Skeletal muscle tissue (tissue), 4 donors: Measurements from ENCODE around the gene RBMS3. TPM values are rescaled to one million over a fixed set of nuclear protein-coding genes. Genes with fewer than 3 reads are reported as not detected.

ENCODE experiments used
- H3K27ac ChIP-seq: one replicate; pipeline ENCODE4 v1.7.0; 2013; ENCODE audit warnings: mild to moderate bottlenecking, low read depth, low read length, inconsistent platforms
- H3K27me3 ChIP-seq, 3 donors: one replicate each; pipeline ENCODE4 v1.7.0; 2013; ENCODE audit warnings: low read length in 3 of 3; ENCODE audit not compliant: control insufficient read depth in 3 of 3, insufficient read depth in 3 of 3
- H3K36me3 ChIP-seq, 3 donors: one replicate each; pipeline ENCODE4 v1.7.0; 2013; ENCODE audit warnings: low read length in 3 of 3; ENCODE audit not compliant: control insufficient read depth in 3 of 3, insufficient read depth in 3 of 3
- H3K4me1 ChIP-seq, 3 donors: one replicate each; pipeline ENCODE4 v1.7.0; 2013; ENCODE audit warnings: low read length in 3 of 3, mild to moderate bottlenecking in 3 of 3; ENCODE audit not compliant: control insufficient read depth in 3 of 3, insufficient read depth in 3 of 3
- H3K4me3 ChIP-seq, 3 donors: one replicate each; pipeline ENCODE4 v1.7.0; 2013; ENCODE audit warnings: low read length in 3 of 3
- H3K9ac ChIP-seq, 3 donors: one replicate each; pipeline ENCODE4 v1.7.0; 2013; ENCODE audit warnings: low read length in 3 of 3, mild to moderate bottlenecking in 3 of 3, moderate library complexity in 2 of 3, low read depth in 1 of 3
- H3K9me3 ChIP-seq, 3 donors: one replicate each; pipeline ENCODE4 v1.7.0; 2013; ENCODE audit warnings: low read length in 3 of 3; ENCODE audit not compliant: control insufficient read depth in 3 of 3
- total RNA-seq: library from RNA; depleted of rRNA; stranded (reverse); fragments of >200 nt; gene quantifications from one replicate; pipeline ENCODE4 v1.2.3, GENCODE V29; 2014
- donor health status: Osteomylitis.

The RBMS3 gene
- total RNA-seq, 1 donor from 2014 or later, result 79.9 TPM

DNA sequence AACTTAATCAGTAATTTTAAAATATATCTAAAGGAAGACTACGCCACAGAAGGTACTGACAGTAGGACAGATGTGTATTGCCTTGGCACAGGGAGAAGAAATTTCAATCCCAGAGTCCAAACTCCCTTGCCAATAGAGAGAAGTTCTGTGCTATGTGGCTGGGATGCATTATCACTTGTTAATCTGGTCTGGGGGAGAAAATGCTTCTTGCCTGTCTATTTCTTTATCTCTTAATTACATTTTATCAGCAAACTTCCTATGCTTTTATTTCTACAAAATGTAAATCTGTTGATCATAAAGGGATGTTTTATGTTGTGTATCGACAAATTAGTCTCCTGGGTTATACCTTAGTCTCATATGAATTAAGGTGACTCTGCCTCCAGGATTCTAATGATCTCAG lies 21.7 kb downstream of the RBMS3 start:
- no peaks in the 10 kb centered on the region for H3K36me3 ChIP-seq
- peaks cover 0 to 4% (median 1%) of the 10 kb centered on the region in 3 donors for H3K4me1 ChIP-seq
- no peak overlapping the region for H3K4me3 ChIP-seq
- H3K27ac ChIP-seq, result no peak overlapping the region
- no peaks in the 10 kb centered on the region for H3K9me3 ChIP-seq
- H3K9ac ChIP-seq, result no peak overlapping the region
- H3K27me3 ChIP-seq, result no peaks in the 10 kb centered on the region

DNA sequence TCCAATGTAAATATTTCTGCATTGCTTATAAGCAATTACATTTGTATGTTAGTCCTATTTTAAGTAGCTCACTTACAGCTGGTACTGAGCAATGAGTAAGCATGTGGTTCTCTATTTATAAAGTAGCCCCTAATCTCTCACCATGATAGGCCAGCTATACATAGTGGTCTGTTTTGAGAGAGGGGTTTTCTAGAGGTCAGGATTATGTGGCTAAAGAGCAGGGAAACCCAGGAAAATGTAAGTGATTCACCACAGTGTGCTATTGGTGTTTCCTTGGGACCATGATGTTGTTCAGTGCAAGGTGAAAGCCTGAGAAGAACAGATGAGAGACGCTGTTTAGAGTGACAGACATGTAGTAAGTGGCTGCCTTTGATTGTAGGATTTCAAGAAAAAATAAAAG lies 26.4 kb downstream of the RBMS3 start:
- Histone ChIP-seq H3K27me3 (no peaks in the 10 kb centered on the region), H3K9ac (no peak overlapping the region), H3K4me1 (peaks cover 4 to 13% (median 9%) of the 10 kb centered on the region in 3 donors), H3K9me3 (no peaks in the 10 kb centered on the region), H3K36me3 (no peaks in the 10 kb centered on the region), H3K4me3 (peak overlapping the region in 1 of 3 donors; percentile 23), H3K27ac (no peak overlapping the region)

GRCh38 chr3:29310865-29311264 lies 30.0 kb downstream of the RBMS3 start:
- no peak overlapping the region for H3K4me3 ChIP-seq
- no peaks in the 10 kb centered on the region for H3K9me3 ChIP-seq
- H3K4me1 ChIP-seq, result peaks cover 23 to 35% (median 34%) of the 10 kb centered on the region in 3 donors
- H3K27ac ChIP-seq, result no peak overlapping the region
- no peaks in the 10 kb centered on the region for H3K36me3 ChIP-seq
- H3K27me3 ChIP-seq, result no peaks in the 10 kb centered on the region
- no peak overlapping the region for H3K9ac ChIP-seq

DNA sequence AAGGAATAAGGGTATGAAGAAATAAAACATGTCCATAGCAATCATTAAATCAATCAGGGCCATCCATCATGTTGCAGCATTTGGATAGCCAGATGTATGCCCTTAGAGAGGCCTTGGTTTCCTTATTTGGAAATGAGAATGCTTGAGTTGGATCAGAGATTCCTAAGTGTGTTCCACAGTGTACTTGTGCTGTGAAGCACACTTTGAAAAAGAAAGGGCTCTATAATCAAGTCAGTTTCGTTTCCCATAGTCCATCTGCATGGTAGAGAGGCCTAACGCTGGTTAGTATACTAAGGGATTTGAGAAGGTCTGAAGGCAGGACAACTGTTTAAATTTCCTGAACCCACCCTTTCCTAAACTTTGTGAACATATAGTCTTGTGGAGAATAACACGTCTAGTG lies 30.9 kb downstream of the RBMS3 start:
- Histone ChIP-seq H3K4me1 (peaks cover 23 to 35% (median 34%) of the 10 kb centered on the region in 3 donors), H3K27ac (no peak overlapping the region)

GRCh38 chr3:29312395-29312794 lies 31.5 kb downstream of the RBMS3 start:
- no peak overlapping the region for H3K27ac ChIP-seq
- H3K4me1 ChIP-seq, result peaks cover 19 to 35% (median 34%) of the 10 kb centered on the region in 3 donors
- no peaks in the 10 kb centered on the region for H3K9me3 ChIP-seq
- H3K27me3 ChIP-seq, result no peaks in the 10 kb centered on the region
- no peak overlapping the region for H3K9ac ChIP-seq
- H3K36me3 ChIP-seq, result no peaks in the 10 kb centered on the region
- H3K4me3 ChIP-seq, result no peak overlapping the region

More for the DNA sequence above, 30.9 kb downstream of the RBMS3 start:
- Histone ChIP-seq H3K9ac (no peak overlapping the region), H3K9me3 (no peaks in the 10 kb centered on the region), H3K36me3 (no peaks in the 10 kb centered on the region), H3K27me3 (no peaks in the 10 kb centered on the region), H3K4me3 (no peak overlapping the region)

DNA sequence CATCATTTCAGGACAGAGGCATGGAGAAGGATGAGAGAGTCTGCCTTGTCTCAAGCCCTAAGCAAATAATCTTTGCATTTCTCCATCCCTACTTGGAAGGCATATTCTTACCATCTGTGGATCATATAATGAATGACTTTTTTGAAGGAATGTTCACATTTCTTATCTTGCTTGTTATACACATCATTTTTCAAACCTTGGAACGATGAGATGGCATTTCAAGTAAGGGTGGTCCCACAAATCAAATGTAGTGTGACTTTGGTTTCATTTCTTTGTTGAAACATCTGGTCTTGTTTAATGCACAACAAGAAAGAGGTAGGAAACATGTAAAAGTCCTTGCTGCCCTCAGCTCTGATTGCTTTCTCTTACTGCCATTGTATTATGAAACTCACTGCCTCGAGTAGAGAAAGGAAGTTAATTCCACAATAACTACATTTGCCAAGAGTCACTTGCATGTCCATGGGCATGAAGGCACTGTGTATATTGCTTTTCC lies 32.1 kb downstream of the RBMS3 start:
- H3K9ac ChIP-seq, result no peak overlapping the region
- no peak overlapping the region for H3K27ac ChIP-seq
- H3K27me3 ChIP-seq, result no peaks in the 10 kb centered on the region
- no peak overlapping the region for H3K4me3 ChIP-seq
- H3K36me3 ChIP-seq, result no peaks in the 10 kb centered on the region
- peaks cover 19 to 35% (median 34%) of the 10 kb centered on the region in 3 donors for H3K4me1 ChIP-seq
- H3K9me3 ChIP-seq, result no peaks in the 10 kb centered on the region

DNA sequence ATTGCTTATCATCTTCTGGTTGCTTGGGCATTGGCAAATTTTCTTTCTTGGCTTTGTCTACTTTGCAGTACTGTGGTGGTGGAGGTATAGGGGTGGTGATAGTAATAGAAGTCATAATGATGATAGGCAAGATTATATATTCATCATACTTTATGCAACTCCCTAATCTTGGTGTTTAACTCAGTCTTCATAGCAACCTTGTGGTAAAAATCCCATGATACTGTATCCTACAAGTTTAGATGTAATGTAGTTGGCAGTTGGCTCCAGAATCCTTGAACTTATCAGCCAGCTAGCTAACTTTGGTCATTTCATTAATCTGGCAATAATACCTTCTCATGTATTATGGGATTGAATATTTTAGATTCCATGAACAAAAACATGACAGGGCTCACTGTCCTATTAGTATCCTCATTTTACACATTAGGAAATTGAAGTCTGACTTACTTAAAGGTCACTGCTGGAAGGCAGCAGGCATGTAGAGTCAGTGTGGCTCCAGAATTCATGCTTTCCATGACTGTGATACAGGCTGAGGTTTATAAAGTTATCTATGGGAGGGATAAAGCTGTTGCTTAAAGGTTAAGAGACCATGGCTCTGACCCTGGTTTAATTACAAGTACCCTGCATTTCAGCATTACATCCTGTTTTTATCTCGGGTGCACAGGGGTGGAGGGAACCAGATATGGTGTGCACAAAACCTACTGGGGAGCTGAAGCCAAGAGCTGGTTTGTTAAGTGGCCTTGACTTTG lies 33.3 kb downstream of the RBMS3 start:
- Histone ChIP-seq H3K4me1 (peaks cover 23 to 38% (median 36%) of the 10 kb centered on the region in 3 donors), H3K4me3 (no peak overlapping the region), H3K27me3 (no peaks in the 10 kb centered on the region), H3K9me3 (no peaks in the 10 kb centered on the region), H3K27ac (no peak overlapping the region), H3K36me3 (no peaks in the 10 kb centered on the region), H3K9ac (no peak overlapping the region)

GRCh38 chr3:29314727-29315088 lies 33.8 kb downstream of the RBMS3 start:
- H3K9ac ChIP-seq, result no peak overlapping the region
- no peaks in the 10 kb centered on the region for H3K9me3 ChIP-seq
- H3K27me3 ChIP-seq, result no peaks in the 10 kb centered on the region
- H3K4me3 ChIP-seq, result no peak overlapping the region
- H3K27ac ChIP-seq, result no peak overlapping the region
- H3K36me3 ChIP-seq, result no peaks in the 10 kb centered on the region
- peaks cover 23 to 43% (median 36%) of the 10 kb centered on the region in 3 donors for H3K4me1 ChIP-seq

- Histone ChIP-seq H3K4me3 (no peak overlapping the region), H3K4me1 (peaks cover 21 to 35% (median 26%) of the 10 kb centered on the region in 3 donors), H3K9me3 (no peaks in the 10 kb centered on the region), H3K27ac (no peak overlapping the region), H3K27me3 (no peaks in the 10 kb centered on the region), H3K36me3 (no peaks in the 10 kb centered on the region), H3K9ac (no peak overlapping the region)
Observed at GRCh38 chr3:29317659-29318173, 36.8 kb downstream of the RBMS3 start.

DNA sequence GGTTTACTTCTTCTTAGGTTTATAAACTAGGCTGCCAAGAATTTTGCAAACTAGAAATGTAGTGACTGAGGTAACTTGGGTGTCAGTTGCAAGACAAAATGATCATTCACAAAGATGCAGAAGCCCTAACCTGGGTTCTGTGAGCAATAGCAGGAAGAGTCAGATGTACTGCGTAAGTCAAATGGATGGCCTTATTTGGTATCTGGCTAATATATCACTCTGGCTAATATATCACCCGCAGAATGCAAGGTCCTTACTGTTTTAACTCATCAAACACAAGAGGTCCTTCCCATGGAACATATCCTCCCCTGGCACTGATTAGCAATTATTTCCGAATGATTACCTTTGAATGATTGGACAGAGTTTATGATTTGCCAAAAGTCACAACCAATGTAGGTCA lies 37.4 kb downstream of the RBMS3 start:
- H3K4me1 ChIP-seq, result peaks cover 16 to 29% (median 21%) of the 10 kb centered on the region in 3 donors
- H3K9ac ChIP-seq, result no peak overlapping the region
- no peaks in the 10 kb centered on the region for H3K27me3 ChIP-seq
- no peak overlapping the region for H3K27ac ChIP-seq
- no peaks in the 10 kb centered on the region for H3K9me3 ChIP-seq
- H3K4me3 ChIP-seq, result no peak overlapping the region
- H3K36me3 ChIP-seq, result no peaks in the 10 kb centered on the region
